WTC11 (cell line): ENCODE data around the gene HERC2. TPM values are rescaled to one million over a fixed set of nuclear protein-coding genes. Genes with fewer than 3 reads are reported as not detected.

Experiments
- ATAC-seq: fragments of 200-7000 bp; cut with Tn5 transposase; 2 replicates; pipeline ENCODE4 v1.10.0; 2021; ENCODE audit warnings: mild to moderate bottlenecking, moderate library complexity
- CTCF ChIA-PET: fragments of 300-600 bp; sonication (Branson Sonifier 250); formaldehyde crosslinking; loops from one replicate; lab custom pipeline; 2021; ENCODE audit warnings: antibody characterized with exemption; lab: Charles Lee
- POLR2A ChIA-PET: fragments of 350-600 bp; sonication (Branson Sonifier 250); formaldehyde crosslinking; loops from one replicate; lab custom pipeline; 2021; ENCODE audit warnings: antibody characterized with exemption; lab: Charles Lee
- DNase-seq: peaks from one replicate; pipeline ENCODE4 v3.0.0; 2021; ENCODE audit warnings: low spot score
- H3K27ac Mint-ChIP-seq: 2 replicates; pipeline ENCODE4 v1.8.0; 2021; ENCODE audit warnings: mixed read lengths
- H3K27me3 Mint-ChIP-seq: 2 replicates; pipeline ENCODE4 v1.8.0; 2021; ENCODE audit warnings: low read depth, mild to moderate bottlenecking, moderate library complexity, mixed read lengths
- H3K36me3 Mint-ChIP-seq: 2 replicates; pipeline ENCODE4 v1.8.0; 2021; ENCODE audit warnings: mixed read lengths
- H3K4me1 Mint-ChIP-seq: 2 replicates; pipeline ENCODE4 v1.8.0; 2022; ENCODE audit warnings: mixed read lengths
- H3K4me3 Mint-ChIP-seq: 2 replicates; pipeline ENCODE4 v1.8.0; 2021; ENCODE audit warnings: mild to moderate bottlenecking, moderate library complexity, mixed read lengths
- H3K9me3 Mint-ChIP-seq: 2 replicates; pipeline ENCODE4 v1.8.0; 2021; ENCODE audit warnings: mixed read lengths
- CREM ChIP-seq: sonication (generic); formaldehyde crosslinking; IDR thresholded peaks from 2 replicates; pipeline ENCODE4 v1.8.1; 2022; ENCODE audit warnings: mild to moderate bottlenecking, missing genetic modification reagents, moderate library complexity
- NR1H2 ChIP-seq: sonication (generic); formaldehyde crosslinking; IDR thresholded peaks from 2 replicates; pipeline ENCODE4 v1.9.0; 2021; ENCODE audit warnings: mild to moderate bottlenecking, moderate library complexity, missing genetic modification reagents
- OVOL2 ChIP-seq: fragments of 250-450 bp; sonication (Bioruptor Pico); IDR thresholded peaks from 2 replicates; pipeline ENCODE4 v1.9.0; 2021; ENCODE audit warnings: mild to moderate bottlenecking, borderline replicate concordance
- TEAD4 ChIP-seq: sonication (generic); formaldehyde crosslinking; IDR thresholded peaks from 2 replicates; pipeline ENCODE4 v1.8.0; 2022; ENCODE audit warnings: mild to moderate bottlenecking, missing genetic modification reagents
- TP53 ChIP-seq: sonication (generic); formaldehyde crosslinking; IDR thresholded peaks from 2 replicates; pipeline ENCODE4 v1.8.1; 2023; ENCODE audit warnings: mild to moderate bottlenecking, missing genetic modification reagents
- ZNF138 ChIP-seq: sonication (generic); formaldehyde crosslinking; conservative IDR thresholded peaks from 2 replicates; pipeline ENCODE4 v1.8.1; 2022; ENCODE audit warnings: mild to moderate bottlenecking, moderate library complexity, missing genetic modification reagents
- ZNF263 ChIP-seq: sonication (generic); formaldehyde crosslinking; IDR thresholded peaks from 2 replicates; pipeline ENCODE4 v1.8.1; 2022; ENCODE audit warnings: low read depth, mild to moderate bottlenecking, moderate library complexity, missing genetic modification reagents
- total RNA-seq: library from RNA; stranded (reverse); gene quantifications from 3 replicates; pipeline ENCODE4 v1.2.3, GENCODE V29; 2021
- TF ChIP-seq, protein P1 (sequence below): sonication (generic); formaldehyde crosslinking; IDR thresholded peaks from 2 replicates; pipeline ENCODE4 v1.8.1; 2022; ENCODE audit warnings: mild to moderate bottlenecking, missing genetic modification reagents, moderate library complexity, borderline replicate concordance
- TF ChIP-seq, protein P2 (sequence below): sonication (generic); formaldehyde crosslinking; IDR thresholded peaks from 2 replicates; pipeline ENCODE4 v1.8.1; 2023; ENCODE audit warnings: mild to moderate bottlenecking, missing genetic modification reagents, borderline replicate concordance
- TF ChIP-seq, protein P3 (sequence below): sonication (generic); formaldehyde crosslinking; IDR thresholded peaks from 2 replicates; pipeline ENCODE4 v1.8.1; 2023; ENCODE audit warnings: mild to moderate bottlenecking, moderate library complexity, missing genetic modification reagents
- TF ChIP-seq, protein P4 (sequence below): sonication (generic); formaldehyde crosslinking; IDR thresholded peaks from 2 replicates; pipeline ENCODE4 v1.8.1; 2022; ENCODE audit warnings: missing genetic modification reagents, borderline replicate concordance
- TF ChIP-seq, protein P5 (sequence below): sonication (generic); formaldehyde crosslinking; IDR thresholded peaks from 2 replicates; pipeline ENCODE4 v1.8.1; 2022; ENCODE audit warnings: mild to moderate bottlenecking, moderate library complexity, missing genetic modification reagents
- TF ChIP-seq, protein P6 (sequence below): sonication (generic); formaldehyde crosslinking; conservative IDR thresholded peaks from 2 replicates; pipeline ENCODE4 v1.8.1; 2023; ENCODE audit warnings: mild to moderate bottlenecking, low read depth, missing genetic modification reagents, moderate library complexity
- TF ChIP-seq, protein P7 (sequence below): sonication (generic); formaldehyde crosslinking; IDR thresholded peaks from 2 replicates; pipeline ENCODE4 v1.8.0; 2022; ENCODE audit warnings: mild to moderate bottlenecking, missing genetic modification reagents
- TF ChIP-seq, protein P8 (sequence below): fragments of 250-450 bp; sonication (Bioruptor Pico); IDR thresholded peaks from 2 replicates; pipeline ENCODE4 v1.8.0; 2021; ENCODE audit warnings: mild to moderate bottlenecking

The HERC2 gene
- total RNA-seq, 1 experiment from 2014 or later: 81.5 TPM

DNA sequence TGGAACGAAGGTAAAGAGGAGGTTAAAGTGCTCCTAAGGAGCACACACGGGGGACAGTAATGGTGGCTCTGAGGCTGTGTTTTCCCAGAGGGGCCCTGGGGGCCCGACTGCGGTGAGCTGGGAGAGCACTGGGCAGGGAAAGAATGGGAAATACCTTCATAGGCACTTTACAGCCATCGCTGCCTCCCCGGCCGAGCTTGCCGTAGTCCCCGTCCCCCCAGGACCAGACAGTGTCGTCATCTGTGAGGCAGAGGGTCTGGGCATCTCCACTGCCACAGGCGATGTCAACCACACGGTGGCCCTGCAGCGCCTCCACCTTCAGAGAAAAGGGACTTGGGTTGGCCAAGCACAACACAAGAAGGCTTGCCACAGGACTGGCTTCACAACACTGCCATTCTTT lies 190.0 kb downstream of the HERC2 start:
- no peaks in the 10 kb centered on the region for H3K27me3 Mint-ChIP-seq
- H3K4me1 Mint-ChIP-seq: peaks cover 28% of the 10 kb centered on the region
- H3K4me3 Mint-ChIP-seq: no peak overlapping the region
- TF ChIP-seq CREM (CRISPR knock-in tag) (no peak), TEAD4 (no peak), NR1H2 (CRISPR knock-in tag) (no peak), ZNF138 (CRISPR knock-in tag) (no peak)
- TF ChIP-seq, protein P1, sequence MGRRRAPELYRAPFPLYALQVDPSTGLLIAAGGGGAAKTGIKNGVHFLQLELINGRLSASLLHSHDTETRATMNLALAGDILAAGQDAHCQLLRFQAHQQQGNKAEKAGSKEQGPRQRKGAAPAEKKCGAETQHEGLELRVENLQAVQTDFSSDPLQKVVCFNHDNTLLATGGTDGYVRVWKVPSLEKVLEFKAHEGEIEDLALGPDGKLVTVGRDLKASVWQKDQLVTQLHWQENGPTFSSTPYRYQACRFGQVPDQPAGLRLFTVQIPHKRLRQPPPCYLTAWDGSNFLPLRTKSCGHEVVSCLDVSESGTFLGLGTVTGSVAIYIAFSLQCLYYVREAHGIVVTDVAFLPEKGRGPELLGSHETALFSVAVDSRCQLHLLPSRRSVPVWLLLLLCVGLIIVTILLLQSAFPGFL (CRISPR knock-in tag): no peak
- TF ChIP-seq, protein P2, sequence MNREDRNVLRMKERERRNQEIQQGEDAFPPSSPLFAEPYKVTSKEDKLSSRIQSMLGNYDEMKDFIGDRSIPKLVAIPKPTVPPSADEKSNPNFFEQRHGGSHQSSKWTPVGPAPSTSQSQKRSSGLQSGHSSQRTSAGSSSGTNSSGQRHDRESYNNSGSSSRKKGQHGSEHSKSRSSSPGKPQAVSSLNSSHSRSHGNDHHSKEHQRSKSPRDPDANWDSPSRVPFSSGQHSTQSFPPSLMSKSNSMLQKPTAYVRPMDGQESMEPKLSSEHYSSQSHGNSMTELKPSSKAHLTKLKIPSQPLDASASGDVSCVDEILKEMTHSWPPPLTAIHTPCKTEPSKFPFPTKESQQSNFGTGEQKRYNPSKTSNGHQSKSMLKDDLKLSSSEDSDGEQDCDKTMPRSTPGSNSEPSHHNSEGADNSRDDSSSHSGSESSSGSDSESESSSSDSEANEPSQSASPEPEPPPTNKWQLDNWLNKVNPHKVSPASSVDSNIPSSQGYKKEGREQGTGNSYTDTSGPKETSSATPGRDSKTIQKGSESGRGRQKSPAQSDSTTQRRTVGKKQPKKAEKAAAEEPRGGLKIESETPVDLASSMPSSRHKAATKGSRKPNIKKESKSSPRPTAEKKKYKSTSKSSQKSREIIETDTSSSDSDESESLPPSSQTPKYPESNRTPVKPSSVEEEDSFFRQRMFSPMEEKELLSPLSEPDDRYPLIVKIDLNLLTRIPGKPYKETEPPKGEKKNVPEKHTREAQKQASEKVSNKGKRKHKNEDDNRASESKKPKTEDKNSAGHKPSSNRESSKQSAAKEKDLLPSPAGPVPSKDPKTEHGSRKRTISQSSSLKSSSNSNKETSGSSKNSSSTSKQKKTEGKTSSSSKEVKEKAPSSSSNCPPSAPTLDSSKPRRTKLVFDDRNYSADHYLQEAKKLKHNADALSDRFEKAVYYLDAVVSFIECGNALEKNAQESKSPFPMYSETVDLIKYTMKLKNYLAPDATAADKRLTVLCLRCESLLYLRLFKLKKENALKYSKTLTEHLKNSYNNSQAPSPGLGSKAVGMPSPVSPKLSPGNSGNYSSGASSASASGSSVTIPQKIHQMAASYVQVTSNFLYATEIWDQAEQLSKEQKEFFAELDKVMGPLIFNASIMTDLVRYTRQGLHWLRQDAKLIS (CRISPR knock-in tag): no peak
- TF ChIP-seq, protein P3, sequence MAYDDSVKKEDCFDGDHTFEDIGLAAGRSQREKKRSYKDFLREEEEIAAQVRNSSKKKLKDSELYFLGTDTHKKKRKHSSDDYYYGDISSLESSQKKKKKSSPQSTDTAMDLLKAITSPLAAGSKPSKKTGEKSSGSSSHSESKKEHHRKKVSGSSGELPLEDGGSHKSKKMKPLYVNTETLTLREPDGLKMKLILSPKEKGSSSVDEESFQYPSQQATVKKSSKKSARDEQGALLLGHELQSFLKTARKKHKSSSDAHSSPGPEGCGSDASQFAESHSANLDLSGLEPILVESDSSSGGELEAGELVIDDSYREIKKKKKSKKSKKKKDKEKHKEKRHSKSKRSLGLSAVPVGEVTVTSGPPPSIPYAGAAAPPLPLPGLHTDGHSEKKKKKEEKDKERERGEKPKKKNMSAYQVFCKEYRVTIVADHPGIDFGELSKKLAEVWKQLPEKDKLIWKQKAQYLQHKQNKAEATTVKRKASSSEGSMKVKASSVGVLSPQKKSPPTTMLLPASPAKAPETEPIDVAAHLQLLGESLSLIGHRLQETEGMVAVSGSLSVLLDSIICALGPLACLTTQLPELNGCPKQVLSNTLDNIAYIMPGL: no peak
- H3K36me3 Mint-ChIP-seq: peaks cover 63% of the 10 kb centered on the region
- no peak for ATAC-seq
- ChIA-PET POLR2A (no interaction called here), CTCF (no interaction called here)
- H3K27ac Mint-ChIP-seq: no peak overlapping the region
- no peak for DNase-seq
- H3K9me3 Mint-ChIP-seq: no peaks in the 10 kb centered on the region

DNA sequence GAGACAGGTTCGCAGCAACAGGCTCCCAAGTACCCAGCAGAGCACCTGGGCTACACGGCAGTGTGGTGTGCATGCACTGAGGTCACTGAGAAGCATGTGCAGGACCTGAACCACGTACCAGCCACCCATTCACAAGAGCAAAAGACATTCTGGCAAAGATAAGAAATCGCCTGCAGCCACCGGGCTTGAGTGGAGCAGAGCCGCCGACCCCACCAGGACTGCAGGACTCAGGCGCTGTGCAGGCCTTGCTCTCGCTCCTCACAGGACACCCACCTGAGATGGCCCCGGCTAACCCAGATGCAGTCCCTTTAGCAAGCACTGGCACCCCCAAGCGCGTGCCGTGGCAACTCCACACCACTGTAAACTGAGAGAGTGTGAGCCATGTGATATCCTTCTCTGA lies 190.6 kb downstream of the HERC2 start:
- CTCF ChIA-PET: no interaction called here
- POLR2A ChIA-PET: no interaction called here
- Mint-ChIP-seq H3K4me1 (peaks cover 25% of the 10 kb centered on the region), H3K27ac (no peak overlapping the region), H3K9me3 (no peaks in the 10 kb centered on the region), H3K36me3 (peaks cover 64% of the 10 kb centered on the region), H3K27me3 (no peaks in the 10 kb centered on the region), H3K4me3 (no peak overlapping the region)
- ATAC-seq (no peak), DNase-seq (no peak)
- TF ChIP-seq OVOL2 (CRISPR knock-in tag) (no peak), TEAD4 (no peak), ZNF263 (CRISPR knock-in tag) (no peak), TP53 (no peak)
- TF ChIP-seq, protein P4, sequence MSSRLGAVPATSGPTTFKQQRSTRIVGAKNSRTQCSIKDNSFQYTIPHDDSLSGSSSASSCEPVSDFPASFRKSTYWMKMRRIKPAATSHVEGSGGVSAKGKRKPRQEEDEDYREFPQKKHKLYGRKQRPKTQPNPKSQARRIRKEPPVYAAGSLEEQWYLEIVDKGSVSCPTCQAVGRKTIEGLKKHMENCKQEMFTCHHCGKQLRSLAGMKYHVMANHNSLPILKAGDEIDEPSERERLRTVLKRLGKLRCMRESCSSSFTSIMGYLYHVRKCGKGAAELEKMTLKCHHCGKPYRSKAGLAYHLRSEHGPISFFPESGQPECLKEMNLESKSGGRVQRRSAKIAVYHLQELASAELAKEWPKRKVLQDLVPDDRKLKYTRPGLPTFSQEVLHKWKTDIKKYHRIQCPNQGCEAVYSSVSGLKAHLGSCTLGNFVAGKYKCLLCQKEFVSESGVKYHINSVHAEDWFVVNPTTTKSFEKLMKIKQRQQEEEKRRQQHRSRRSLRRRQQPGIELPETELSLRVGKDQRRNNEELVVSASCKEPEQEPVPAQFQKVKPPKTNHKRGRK (CRISPR knock-in tag): no peak
- TF ChIP-seq, protein P5, sequence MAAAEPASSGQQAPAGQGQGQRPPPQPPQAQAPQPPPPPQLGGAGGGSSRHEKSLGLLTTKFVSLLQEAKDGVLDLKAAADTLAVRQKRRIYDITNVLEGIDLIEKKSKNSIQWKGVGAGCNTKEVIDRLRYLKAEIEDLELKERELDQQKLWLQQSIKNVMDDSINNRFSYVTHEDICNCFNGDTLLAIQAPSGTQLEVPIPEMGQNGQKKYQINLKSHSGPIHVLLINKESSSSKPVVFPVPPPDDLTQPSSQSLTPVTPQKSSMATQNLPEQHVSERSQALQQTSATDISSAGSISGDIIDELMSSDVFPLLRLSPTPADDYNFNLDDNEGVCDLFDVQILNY: no peak
- TF ChIP-seq, protein P6, sequence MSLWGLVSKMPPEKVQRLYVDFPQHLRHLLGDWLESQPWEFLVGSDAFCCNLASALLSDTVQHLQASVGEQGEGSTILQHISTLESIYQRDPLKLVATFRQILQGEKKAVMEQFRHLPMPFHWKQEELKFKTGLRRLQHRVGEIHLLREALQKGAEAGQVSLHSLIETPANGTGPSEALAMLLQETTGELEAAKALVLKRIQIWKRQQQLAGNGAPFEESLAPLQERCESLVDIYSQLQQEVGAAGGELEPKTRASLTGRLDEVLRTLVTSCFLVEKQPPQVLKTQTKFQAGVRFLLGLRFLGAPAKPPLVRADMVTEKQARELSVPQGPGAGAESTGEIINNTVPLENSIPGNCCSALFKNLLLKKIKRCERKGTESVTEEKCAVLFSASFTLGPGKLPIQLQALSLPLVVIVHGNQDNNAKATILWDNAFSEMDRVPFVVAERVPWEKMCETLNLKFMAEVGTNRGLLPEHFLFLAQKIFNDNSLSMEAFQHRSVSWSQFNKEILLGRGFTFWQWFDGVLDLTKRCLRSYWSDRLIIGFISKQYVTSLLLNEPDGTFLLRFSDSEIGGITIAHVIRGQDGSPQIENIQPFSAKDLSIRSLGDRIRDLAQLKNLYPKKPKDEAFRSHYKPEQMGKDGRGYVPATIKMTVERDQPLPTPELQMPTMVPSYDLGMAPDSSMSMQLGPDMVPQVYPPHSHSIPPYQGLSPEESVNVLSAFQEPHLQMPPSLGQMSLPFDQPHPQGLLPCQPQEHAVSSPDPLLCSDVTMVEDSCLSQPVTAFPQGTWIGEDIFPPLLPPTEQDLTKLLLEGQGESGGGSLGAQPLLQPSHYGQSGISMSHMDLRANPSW (CRISPR knock-in tag): no peak
- TF ChIP-seq, protein P7, sequence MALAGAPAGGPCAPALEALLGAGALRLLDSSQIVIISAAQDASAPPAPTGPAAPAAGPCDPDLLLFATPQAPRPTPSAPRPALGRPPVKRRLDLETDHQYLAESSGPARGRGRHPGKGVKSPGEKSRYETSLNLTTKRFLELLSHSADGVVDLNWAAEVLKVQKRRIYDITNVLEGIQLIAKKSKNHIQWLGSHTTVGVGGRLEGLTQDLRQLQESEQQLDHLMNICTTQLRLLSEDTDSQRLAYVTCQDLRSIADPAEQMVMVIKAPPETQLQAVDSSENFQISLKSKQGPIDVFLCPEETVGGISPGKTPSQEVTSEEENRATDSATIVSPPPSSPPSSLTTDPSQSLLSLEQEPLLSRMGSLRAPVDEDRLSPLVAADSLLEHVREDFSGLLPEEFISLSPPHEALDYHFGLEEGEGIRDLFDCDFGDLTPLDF (CRISPR knock-in tag): no peak
- TF ChIP-seq, protein P8, sequence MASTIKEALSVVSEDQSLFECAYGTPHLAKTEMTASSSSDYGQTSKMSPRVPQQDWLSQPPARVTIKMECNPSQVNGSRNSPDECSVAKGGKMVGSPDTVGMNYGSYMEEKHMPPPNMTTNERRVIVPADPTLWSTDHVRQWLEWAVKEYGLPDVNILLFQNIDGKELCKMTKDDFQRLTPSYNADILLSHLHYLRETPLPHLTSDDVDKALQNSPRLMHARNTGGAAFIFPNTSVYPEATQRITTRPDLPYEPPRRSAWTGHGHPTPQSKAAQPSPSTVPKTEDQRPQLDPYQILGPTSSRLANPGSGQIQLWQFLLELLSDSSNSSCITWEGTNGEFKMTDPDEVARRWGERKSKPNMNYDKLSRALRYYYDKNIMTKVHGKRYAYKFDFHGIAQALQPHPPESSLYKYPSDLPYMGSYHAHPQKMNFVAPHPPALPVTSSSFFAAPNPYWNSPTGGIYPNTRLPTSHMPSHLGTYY (CRISPR knock-in tag): no peak
